Suprapubic skin (tissue), 3 donors: ENCODE data around the gene MSMP.

Source experiments
- POLR2AphosphoS5 ChIP-seq, 3 donors: sonication (generic); formaldehyde crosslinking; IDR thresholded peaks; one replicate each; pipeline ENCODE4 v1.6.1; 2017; ENCODE audit warnings: antibody characterized with exemption in 3 of 3
- TF ChIP-seq, protein P1 (sequence below), 2 donors: fragments of 200-600 bp in 1 of 2; fragments of 450-650 bp in 1 of 2; sonication (generic) in 1 of 2; IDR thresholded peaks; one replicate each; pipeline ENCODE4 v1.5.1; 2016 to 2019; ENCODE audit warnings: antibody characterized with exemption in 2 of 2, mild to moderate bottlenecking in 1 of 2, moderate library complexity in 1 of 2

DNA sequence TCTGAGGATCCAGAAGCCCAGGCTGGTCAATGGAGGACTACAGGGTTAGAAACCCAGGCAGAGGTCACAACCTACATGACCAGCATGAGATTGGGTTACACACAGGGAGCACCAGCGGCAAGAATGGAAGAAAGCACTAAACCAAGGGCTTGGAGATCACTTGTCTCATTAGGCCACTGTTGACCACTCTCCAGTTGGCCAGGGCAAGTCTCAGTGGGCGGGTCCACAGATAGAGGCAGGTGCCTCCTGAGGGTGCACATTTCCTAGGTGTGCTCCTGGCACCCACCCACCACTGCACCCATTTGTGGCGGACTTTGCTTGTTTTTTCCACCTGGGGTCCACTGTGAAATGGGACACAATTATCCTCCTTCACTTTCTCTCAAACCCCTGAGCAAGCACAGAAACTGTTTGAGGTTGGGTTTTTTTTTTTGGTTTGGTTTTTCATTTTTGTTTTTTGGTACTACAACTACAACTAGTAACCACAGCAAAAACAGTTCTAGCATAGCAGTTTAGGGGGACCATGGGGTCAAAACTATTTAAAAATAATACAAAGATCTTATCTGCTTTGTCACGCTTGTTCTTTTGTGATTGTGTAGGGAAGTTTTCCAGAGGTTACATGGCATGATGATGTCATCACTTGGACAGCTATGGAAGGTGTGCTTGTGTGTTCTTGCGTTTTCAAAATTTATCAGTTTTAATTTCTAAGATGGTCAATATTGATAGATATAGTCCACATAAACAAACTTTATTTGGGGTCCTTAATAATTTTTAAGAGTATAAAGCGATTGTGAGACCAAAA lies 43.4 kb upstream of the MSMP start:
- TF ChIP-seq, protein P1, sequence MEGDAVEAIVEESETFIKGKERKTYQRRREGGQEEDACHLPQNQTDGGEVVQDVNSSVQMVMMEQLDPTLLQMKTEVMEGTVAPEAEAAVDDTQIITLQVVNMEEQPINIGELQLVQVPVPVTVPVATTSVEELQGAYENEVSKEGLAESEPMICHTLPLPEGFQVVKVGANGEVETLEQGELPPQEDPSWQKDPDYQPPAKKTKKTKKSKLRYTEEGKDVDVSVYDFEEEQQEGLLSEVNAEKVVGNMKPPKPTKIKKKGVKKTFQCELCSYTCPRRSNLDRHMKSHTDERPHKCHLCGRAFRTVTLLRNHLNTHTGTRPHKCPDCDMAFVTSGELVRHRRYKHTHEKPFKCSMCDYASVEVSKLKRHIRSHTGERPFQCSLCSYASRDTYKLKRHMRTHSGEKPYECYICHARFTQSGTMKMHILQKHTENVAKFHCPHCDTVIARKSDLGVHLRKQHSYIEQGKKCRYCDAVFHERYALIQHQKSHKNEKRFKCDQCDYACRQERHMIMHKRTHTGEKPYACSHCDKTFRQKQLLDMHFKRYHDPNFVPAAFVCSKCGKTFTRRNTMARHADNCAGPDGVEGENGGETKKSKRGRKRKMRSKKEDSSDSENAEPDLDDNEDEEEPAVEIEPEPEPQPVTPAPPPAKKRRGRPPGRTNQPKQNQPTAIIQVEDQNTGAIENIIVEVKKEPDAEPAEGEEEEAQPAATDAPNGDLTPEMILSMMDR (IDR thresholded peaks at IDR 0.05) = no peak
- TF ChIP-seq POLR2AphosphoS5 (IDR thresholded peaks at IDR 0.05) = no peak
